Uterus (tissue), 4 donors: ENCODE measurements around the gene CEBPE. TPM values are rescaled to one million over a fixed set of nuclear protein-coding genes. Genes with fewer than 3 reads are reported as not detected.

Experiments used
- DNase-seq, 2 donors: peaks; one replicate each; pipeline ENCODE4 v3.0.0-alpha.2; 2019 to 2020
- H3K27ac ChIP-seq, 2 donors: fragments of 200-600 bp; sonication (generic); 1 replicate in 1 of 2; 2 replicates in 1 of 2; pipeline ENCODE4 v1.5.1; 2016 to 2018
- H3K27me3 ChIP-seq, 2 donors: fragments of 200-600 bp; sonication (generic); one replicate each; pipeline ENCODE4 v1.5.1; 2018 to 2019; ENCODE audit warnings: control low read depth in 1 of 2
- H3K36me3 ChIP-seq, 2 donors: fragments of 200-600 bp; sonication (generic); one replicate each; pipeline ENCODE4 v1.5.1; 2019; ENCODE audit warnings: control low read depth in 1 of 2
- H3K4me1 ChIP-seq, 2 donors: fragments of 200-600 bp; sonication (generic); one replicate each; pipeline ENCODE4 v1.5.1; 2018 to 2019; ENCODE audit warnings: control low read depth in 1 of 2
- H3K4me3 ChIP-seq, 2 donors: fragments of 200-600 bp; sonication (generic); 1 replicate in 1 of 2; 2 replicates in 1 of 2; pipeline ENCODE4 v1.5.1; 2018 to 2019; ENCODE audit warnings: mild to moderate bottlenecking in 1 of 2
- H3K9me3 ChIP-seq, 2 donors: fragments of 200-600 bp; sonication (generic); one replicate each; pipeline ENCODE4 v1.5.1; 2019; ENCODE audit warnings: control low read depth in 1 of 2
- POLR2A ChIP-seq, 2 donors: fragments of 450-650 bp; IDR thresholded peaks; one replicate each; pipeline ENCODE4 v1.6.1; 2016; ENCODE audit warnings: antibody characterized with exemption in 2 of 2, mild to moderate bottlenecking in 1 of 2, moderate library complexity in 1 of 2
- intact Hi-C: fragments of 100-400 bp; cut with DNase I; formaldehyde crosslinking; loops from one replicate; pipeline ENCODE4 v1.15.1; 2023; ENCODE audit warnings: low total_unique reads
- total RNA-seq, 4 donors: library from RNA; depleted of rRNA in 3 of 4; stranded (reverse); fragments of >200 nt in 3 of 4; gene quantifications; one replicate each; pipeline versions ENCODE4 v1.1.0 to v1.2.4, GENCODE V29; 2014 to 2023
- TF ChIP-seq, protein P1 (sequence below), 4 experiments: fragments of 200-600 bp in 2 of 4; fragments of 450-650 bp in 2 of 4; sonication (generic) in 2 of 4; IDR thresholded peaks; one replicate each; pipeline ENCODE4 v1.5.1; 2016 to 2019; ENCODE audit warnings: antibody characterized with exemption in 4 of 4, mild to moderate bottlenecking in 2 of 4, moderate library complexity in 1 of 4
- donor health status: DM: yes; HTN: yes; CAD: no.

CEBPE gene
- total RNA-seq, 4 donors from 2014 or later = not detected

GRCh38 chr14:23163830-23164229, 44.8 kb upstream of the CEBPE start:
- TF ChIP-seq, protein P1, sequence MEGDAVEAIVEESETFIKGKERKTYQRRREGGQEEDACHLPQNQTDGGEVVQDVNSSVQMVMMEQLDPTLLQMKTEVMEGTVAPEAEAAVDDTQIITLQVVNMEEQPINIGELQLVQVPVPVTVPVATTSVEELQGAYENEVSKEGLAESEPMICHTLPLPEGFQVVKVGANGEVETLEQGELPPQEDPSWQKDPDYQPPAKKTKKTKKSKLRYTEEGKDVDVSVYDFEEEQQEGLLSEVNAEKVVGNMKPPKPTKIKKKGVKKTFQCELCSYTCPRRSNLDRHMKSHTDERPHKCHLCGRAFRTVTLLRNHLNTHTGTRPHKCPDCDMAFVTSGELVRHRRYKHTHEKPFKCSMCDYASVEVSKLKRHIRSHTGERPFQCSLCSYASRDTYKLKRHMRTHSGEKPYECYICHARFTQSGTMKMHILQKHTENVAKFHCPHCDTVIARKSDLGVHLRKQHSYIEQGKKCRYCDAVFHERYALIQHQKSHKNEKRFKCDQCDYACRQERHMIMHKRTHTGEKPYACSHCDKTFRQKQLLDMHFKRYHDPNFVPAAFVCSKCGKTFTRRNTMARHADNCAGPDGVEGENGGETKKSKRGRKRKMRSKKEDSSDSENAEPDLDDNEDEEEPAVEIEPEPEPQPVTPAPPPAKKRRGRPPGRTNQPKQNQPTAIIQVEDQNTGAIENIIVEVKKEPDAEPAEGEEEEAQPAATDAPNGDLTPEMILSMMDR (IDR thresholded peaks at IDR 0.05) = no peak
- TF ChIP-seq POLR2A (IDR thresholded peaks at IDR 0.05) = no peak
- Histone ChIP-seq H3K4me1 (peaks cover 0 to 9% of the 10 kb centered on the region in 2 donors), H3K27me3 (no peaks in the 10 kb centered on the region), H3K4me3 (no peak overlapping the region), H3K9me3 (no peaks in the 10 kb centered on the region), H3K36me3 (no peaks in the 10 kb centered on the region), H3K27ac (no peak overlapping the region)
- DNase-seq = no peak
- intact Hi-C loops = no loop called here

GRCh38 chr14:23162800-23163199, 43.7 kb upstream of the CEBPE start:
- Histone ChIP-seq H3K4me3 (no peak overlapping the region), H3K27ac (no peak overlapping the region), H3K36me3 (no peaks in the 10 kb centered on the region), H3K4me1 (peaks cover 0 to 9% of the 10 kb centered on the region in 2 donors), H3K9me3 (no peaks in the 10 kb centered on the region), H3K27me3 (no peaks in the 10 kb centered on the region)
- TF ChIP-seq, protein P1 (IDR thresholded peaks at IDR 0.05) = no peak
- no peak for TF ChIP-seq POLR2A (IDR thresholded peaks at IDR 0.05)
- intact Hi-C loops = no loop called here
- no peak for DNase-seq

DNA sequence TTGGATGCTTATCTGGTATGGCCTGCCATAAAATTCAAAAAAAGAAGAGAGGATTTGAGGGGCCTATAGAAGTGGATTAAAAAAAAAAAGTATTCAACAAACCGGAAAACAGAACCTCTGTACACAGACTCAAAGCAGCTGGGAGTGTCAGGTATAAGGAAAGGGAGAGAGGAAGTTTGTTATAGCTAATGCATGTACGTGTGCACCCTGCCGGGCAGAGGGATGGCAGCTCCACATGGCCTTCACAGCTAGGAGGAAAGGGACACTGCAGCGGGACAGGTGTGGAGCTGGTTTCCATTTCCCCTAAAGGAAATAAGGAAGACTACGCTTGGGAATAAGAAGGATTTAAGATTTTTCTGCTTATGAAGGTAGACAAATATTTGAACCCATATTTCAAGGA, 43.0 kb upstream of the CEBPE start:
- Histone ChIP-seq H3K4me3 (no peak overlapping the region), H3K27me3 (no peaks in the 10 kb centered on the region), H3K4me1 (peaks cover 0 to 4% of the 10 kb centered on the region in 2 donors), H3K9me3 (no peaks in the 10 kb centered on the region), H3K36me3 (no peaks in the 10 kb centered on the region), H3K27ac (no peak overlapping the region)
- intact Hi-C loops = no loop called here
- no peak for DNase-seq
- no peak for TF ChIP-seq POLR2A (IDR thresholded peaks at IDR 0.05)

DNA sequence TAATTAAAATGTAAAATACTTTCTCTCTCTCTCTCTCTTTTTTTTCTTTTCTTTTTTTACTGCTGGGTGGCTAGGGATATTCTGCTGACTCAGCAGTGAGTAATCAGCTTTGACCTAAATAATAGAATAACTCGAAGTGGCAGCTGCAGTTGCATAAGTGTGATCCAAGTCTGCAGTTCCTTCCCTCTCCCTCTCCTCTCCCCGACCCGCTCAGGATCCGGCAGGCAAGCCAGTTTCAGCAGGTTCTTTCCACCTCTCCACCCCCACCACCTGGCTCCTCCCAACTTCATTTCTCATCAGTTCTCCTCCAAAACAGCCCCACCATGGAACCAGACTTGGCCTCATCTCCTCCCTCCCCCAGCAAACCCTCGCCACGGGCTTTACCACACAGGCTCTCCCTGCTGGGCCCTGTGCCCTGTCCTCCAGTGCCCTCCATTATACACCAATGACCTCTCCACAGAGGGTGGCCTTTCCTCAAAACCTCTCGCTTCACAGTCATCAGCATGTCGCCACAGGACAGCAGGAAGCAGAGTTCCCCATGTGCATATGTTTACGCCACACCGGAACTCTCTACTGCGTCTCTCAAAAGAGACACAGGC, 42.0 kb upstream of the CEBPE start:
- Histone ChIP-seq H3K36me3 (no peaks in the 10 kb centered on the region), H3K27me3 (no peaks in the 10 kb centered on the region), H3K4me3 (no peak overlapping the region), H3K4me1 (peaks cover 2 to 4% of the 10 kb centered on the region in 2 donors), H3K27ac (peak overlapping the region; percentile 60 to 65), H3K9me3 (no peaks in the 10 kb centered on the region)
- TF ChIP-seq, protein P1 (IDR thresholded peaks at IDR 0.05) = no peak
- TF ChIP-seq POLR2A (IDR thresholded peaks at IDR 0.05) = peak in 1 of 2 donors; percentile 11
- intact Hi-C loops = no loop called here
- peak; percentile 64 to 67 for DNase-seq

- Histone ChIP-seq H3K36me3 (no peaks in the 10 kb centered on the region), H3K27me3 (no peaks in the 10 kb centered on the region), H3K4me1 (peaks cover 3 to 11% of the 10 kb centered on the region in 2 donors), H3K9me3 (no peaks in the 10 kb centered on the region), H3K27ac (peak overlapping the region; percentile 3 to 32), H3K4me3 (no peak overlapping the region)
- intact Hi-C loops = no loop called here
- TF ChIP-seq, protein P1 (IDR thresholded peaks at IDR 0.05) = no peak
- TF ChIP-seq POLR2A (IDR thresholded peaks at IDR 0.05) = no peak
- no peak for DNase-seq
These were observed 40.5 kb upstream of the CEBPE start for GRCh38 chr14:23159532-23159931.
